Measurements from ENCODE around the gene EFHC1. TPM values are rescaled to one million over a fixed set of nuclear protein-coding genes. Genes with fewer than 3 reads are reported as not detected.
"Not testable (repeated sequence)": the region's sequence is repeated elsewhere in the genome, so short reads cannot be mapped to it uniquely, and the experiment has no call there.

Gene EFHC1
- total RNA-seq, 1 experiment from 2014 or later: 12.4 TPM

- no peak overlapping the region for H3K4me3 ChIP-seq (replicated peaks in 1 of 2; ENCODE audit: low read depth in 1 of 2, low read length in 2 of 2)
- POLR2A ChIA-PET: no interaction called here
- no peaks in the 10 kb centered on the region for H3K36me3 ChIP-seq (ENCODE audit: control insufficient read depth in 1 of 2, insufficient read depth in 2 of 2, low read length in 2 of 2)
- CTCF ChIA-PET: no interaction called here
- intact Hi-C loops (cut with micrococcal nuclease): no loop called here
- DNase-seq (ENCODE audit: low read depth, low spot score): no peak
- H3K9me2 ChIP-seq (ENCODE audit: insufficient read depth): no peaks in the 10 kb centered on the region
- H3K4me1 ChIP-seq (ENCODE audit: control insufficient read depth in 1 of 2, insufficient read depth in 2 of 2, low read length in 2 of 2): peaks cover 13 to 14% of the 10 kb centered on the region in 2 experiments
- no peak overlapping the region for H2AFZ ChIP-seq (ENCODE audit: low read depth, low read length, poor library complexity, severe bottlenecking)
- no peaks in the 10 kb centered on the region for H4K20me1 ChIP-seq (ENCODE audit: insufficient read depth)
- ATAC-seq: no peak
- H3K27me3 ChIP-seq (ENCODE audit: insufficient read depth, low read length): no peaks in the 10 kb centered on the region
- H3K4me2 ChIP-seq (ENCODE audit: low read length): no peak overlapping the region
- no peaks in the 10 kb centered on the region for H3K79me2 ChIP-seq (ENCODE audit: insufficient read depth, low read length)
- TF ChIP-seq YY1 (IDR thresholded peaks at IDR 0.05; ENCODE audit: extremely low read depth, insufficient replicate concordance, low read depth, low read length): no peak
- TF ChIP-seq JUND (IDR thresholded peaks at IDR 0.05): no peak
- TF ChIP-seq EZH2phosphoT487 (IDR thresholded peaks at IDR 0.05; ENCODE audit: borderline replicate concordance): no peak
- peaks cover 0 to 9% of the 10 kb centered on the region in 2 experiments; a peak in 1 of 4 replicates for H3K9me3 ChIP-seq (ENCODE audit: control insufficient read depth in 1 of 2, insufficient read depth in 1 of 2, low read depth in 1 of 2, low read length in 2 of 2)
- H3K27ac ChIP-seq (ENCODE audit: low read depth, low read length): no peak overlapping the region
- BruUV-seq (replicated peaks): no TSS peak
- H3K9ac ChIP-seq (ENCODE audit: low read length): no peak overlapping the region
- RAD21 ChIA-PET (ENCODE audit: low non-redundant PET in 1 of 2, low total read pairs in 2 of 2, uncharacterized antibody in 2 of 2, unreplicated experiment in 2 of 2): no interaction called here
Observed at GRCh38 chr6:52385074-52385473, 35.1 kb upstream of the EFHC1 start.

GRCh38 chr6:52388119-52388518 is 32.0 kb upstream of the EFHC1 start:
- H3K79me2 ChIP-seq (ENCODE audit: insufficient read depth, low read length); H3K4me2 ChIP-seq (ENCODE audit: low read length); RAD21 ChIA-PET (ENCODE audit: low non-redundant PET in 1 of 2, low total read pairs in 2 of 2, uncharacterized antibody in 2 of 2, unreplicated experiment in 2 of 2); CTCF ChIA-PET; H3K27me3 ChIP-seq (ENCODE audit: insufficient read depth, low read length); H3K36me3 ChIP-seq (ENCODE audit: control insufficient read depth in 1 of 2, insufficient read depth in 2 of 2, low read length in 2 of 2); POLR2A ChIA-PET; H3K9ac ChIP-seq (ENCODE audit: low read length); H4K20me1 ChIP-seq (ENCODE audit: insufficient read depth); BruUV-seq (replicated peaks); DNase-seq (ENCODE audit: low read depth, low spot score); H3K27ac ChIP-seq (ENCODE audit: low read depth, low read length); H3K4me3 ChIP-seq (replicated peaks in 1 of 2; ENCODE audit: low read depth in 1 of 2, low read length in 2 of 2); ATAC-seq; intact Hi-C loops (cut with micrococcal nuclease); H3K9me3 ChIP-seq (ENCODE audit: control insufficient read depth in 1 of 2, insufficient read depth in 1 of 2, low read depth in 1 of 2, low read length in 2 of 2); H2AFZ ChIP-seq (ENCODE audit: low read depth, low read length, poor library complexity, severe bottlenecking); H3K9me2 ChIP-seq (ENCODE audit: insufficient read depth): not testable (repeated sequence)
- peaks cover 25 to 36% of the 10 kb centered on the region in 2 experiments for H3K4me1 ChIP-seq (ENCODE audit: control insufficient read depth in 1 of 2, insufficient read depth in 2 of 2, low read length in 2 of 2)

- peak overlapping the region; percentile 54 for H3K27ac ChIP-seq (ENCODE audit: low read depth, low read length)
- H3K27me3 ChIP-seq (ENCODE audit: insufficient read depth, low read length): no peaks in the 10 kb centered on the region
- peaks cover 0 to 9% of the 10 kb centered on the region in 2 experiments; a peak in 1 of 4 replicates for H3K9me3 ChIP-seq (ENCODE audit: control insufficient read depth in 1 of 2, insufficient read depth in 1 of 2, low read depth in 1 of 2, low read length in 2 of 2)
- no peak overlapping the region for H3K4me3 ChIP-seq (replicated peaks in 1 of 2; ENCODE audit: low read depth in 1 of 2, low read length in 2 of 2)
- H2AFZ ChIP-seq (ENCODE audit: low read depth, low read length, poor library complexity, severe bottlenecking): no peak overlapping the region
- ChIA-PET POLR2A (no interaction called here), CTCF (no interaction called here), RAD21 (ENCODE audit: low non-redundant PET in 1 of 2, low total read pairs in 2 of 2, uncharacterized antibody in 2 of 2, unreplicated experiment in 2 of 2) (no interaction called here)
- H3K9me2 ChIP-seq (ENCODE audit: insufficient read depth): no peaks in the 10 kb centered on the region
- H4K20me1 ChIP-seq (ENCODE audit: insufficient read depth): no peaks in the 10 kb centered on the region
- no peak overlapping the region for H3K9ac ChIP-seq (ENCODE audit: low read length)
- H3K36me3 ChIP-seq (ENCODE audit: control insufficient read depth in 1 of 2, insufficient read depth in 2 of 2, low read length in 2 of 2): no peaks in the 10 kb centered on the region
- DNase-seq (ENCODE audit: low read depth, low spot score) (no peak), ATAC-seq (no peak)
- no peak for TF ChIP-seq EGR1 (IDR thresholded peaks at IDR 0.05; ENCODE audit: low read depth)
- no peak for TF ChIP-seq CEBPB (IDR thresholded peaks at IDR 0.05; ENCODE audit: low read depth)
- H3K4me1 ChIP-seq (ENCODE audit: control insufficient read depth in 1 of 2, insufficient read depth in 2 of 2, low read length in 2 of 2): peaks cover 25 to 36% of the 10 kb centered on the region in 2 experiments
- intact Hi-C loops (cut with micrococcal nuclease): no loop called here
- no TSS peak for BruUV-seq (replicated peaks)
- no peaks in the 10 kb centered on the region for H3K79me2 ChIP-seq (ENCODE audit: insufficient read depth, low read length)
- H3K4me2 ChIP-seq (ENCODE audit: low read length): peak overlapping the region; percentile 77
Observed at GRCh38 chr6:52388790-52389189, 31.4 kb upstream of the EFHC1 start.

All from HCT116 (cell line).